Measurements from ENCODE around the gene PDIA5.
A peak's percentile ranks its signal among the peaks of the same experiment; 100 is the strongest.

The PDIA5 gene

DNA sequence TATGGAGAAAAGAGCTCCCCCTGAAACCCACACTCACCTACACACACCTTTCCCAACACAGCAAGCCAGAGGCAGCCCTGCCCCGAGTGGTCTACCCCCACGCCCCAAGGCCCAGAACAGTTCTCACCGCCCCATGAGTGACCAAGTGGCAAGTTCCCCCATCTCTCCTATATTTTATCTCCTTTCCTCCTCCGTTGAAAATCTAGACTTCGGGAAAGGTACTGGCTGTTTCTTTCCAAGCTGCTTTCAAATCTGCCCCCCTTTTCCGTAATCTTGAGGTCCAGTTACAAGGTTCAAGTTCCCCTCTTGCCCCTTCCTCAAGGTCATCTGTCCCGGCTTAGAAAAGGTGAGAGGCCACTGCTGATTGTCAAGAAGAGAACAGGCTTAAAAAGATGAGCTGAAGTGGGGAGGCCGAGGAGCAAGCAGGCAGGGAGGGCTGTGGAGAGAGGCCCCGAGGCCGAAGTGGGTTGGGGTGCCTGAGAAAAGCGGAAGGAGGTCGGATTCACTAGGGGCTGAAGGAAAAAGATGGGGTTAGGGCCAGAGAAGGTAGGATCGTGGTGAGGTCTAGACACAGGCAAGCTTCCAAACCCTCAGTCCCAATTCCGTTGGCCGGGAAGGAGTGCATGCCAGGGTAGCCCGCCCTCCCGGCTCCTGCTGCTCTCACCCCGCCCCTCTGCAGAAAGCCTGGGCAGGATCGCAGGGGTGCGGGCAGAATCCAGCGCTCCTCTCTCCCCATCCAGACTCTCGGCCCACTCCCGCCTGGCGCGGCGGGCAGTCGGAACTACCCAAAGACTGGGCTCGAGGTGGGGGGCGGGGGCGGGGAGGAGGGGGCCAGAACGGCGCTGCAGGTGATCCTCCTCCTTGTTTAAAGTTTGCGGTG is 40.9 kb upstream of the PDIA5 start:
- no peak for TF ChIP-seq CTCF (conservative IDR thresholded peaks at IDR 0.05; ENCODE audit: low read depth, low read length)
- no peak overlapping the region for H3K27ac ChIP-seq
- H4K20me1 ChIP-seq (ENCODE audit: insufficient read depth), result no peaks in the 10 kb centered on the region
- no peaks in the 10 kb centered on the region for H3K79me2 ChIP-seq (ENCODE audit: insufficient read depth, low read depth)
- no peak overlapping the region for H3K9ac ChIP-seq
- H3K27me3 ChIP-seq (ENCODE audit: insufficient read depth, low read depth), result peaks cover 5% of the 10 kb centered on the region; the same call in 1 of the 2 replicates
- H3K4me2 ChIP-seq, result no peak overlapping the region
- H3K4me1 ChIP-seq (ENCODE audit: low read depth, poor library complexity, severe bottlenecking), result peaks cover 4% of the 10 kb centered on the region
- H3K4me3 ChIP-seq (IDR thresholded peaks at IDR 0.05; ENCODE audit: insufficient read depth, low read depth, low read length), result no peak overlapping the region
- H3K36me3 ChIP-seq (ENCODE audit: insufficient read depth), result no peaks in the 10 kb centered on the region
- no peak overlapping the region for H2AFZ ChIP-seq (ENCODE audit: low read depth)

- H3K27me3 ChIP-seq (ENCODE audit: insufficient read depth, low read depth), result peaks cover 5% of the 10 kb centered on the region; the same call in 1 of the 2 replicates
- no peak overlapping the region for H3K27ac ChIP-seq
- peak overlapping the region; percentile 88 for H2AFZ ChIP-seq (ENCODE audit: low read depth)
- TF ChIP-seq CTCF (conservative IDR thresholded peaks at IDR 0.05; ENCODE audit: low read depth, low read length), result no peak
- no peak overlapping the region for H3K9ac ChIP-seq
- peak overlapping the region; percentile 89 for H3K4me2 ChIP-seq
- H4K20me1 ChIP-seq (ENCODE audit: insufficient read depth), result no peaks in the 10 kb centered on the region
- no peak overlapping the region for H3K4me3 ChIP-seq (IDR thresholded peaks at IDR 0.05; ENCODE audit: insufficient read depth, low read depth, low read length)
- H3K4me1 ChIP-seq (ENCODE audit: low read depth, poor library complexity, severe bottlenecking), result peaks cover 4% of the 10 kb centered on the region
- H3K36me3 ChIP-seq (ENCODE audit: insufficient read depth), result no peaks in the 10 kb centered on the region
- H3K79me2 ChIP-seq (ENCODE audit: insufficient read depth, low read depth), result no peaks in the 10 kb centered on the region
These were observed 40.1 kb upstream of the PDIA5 start for GRCh38 chr3:123026565-123027291.

GRCh38 chr3:123027292-123028232 is 39.3 kb upstream of the PDIA5 start, which contains the start of gene SEMA5B:
Gene SEMA5B, minus strand, starts transcription at chr3:123027763. Its CDS starts 66,500 bp downstream, at chr3:122961263.
- peaks cover 5% of the 10 kb centered on the region; the same call in 1 of the 2 replicates for H3K27me3 ChIP-seq (ENCODE audit: insufficient read depth, low read depth)
- H4K20me1 ChIP-seq (ENCODE audit: insufficient read depth), result no peaks in the 10 kb centered on the region
- H3K4me2 ChIP-seq, result peak within 1 kb of the TSS; percentile 89
- H3K79me2 ChIP-seq (ENCODE audit: insufficient read depth, low read depth), result no peaks in the 10 kb centered on the region
- H3K4me3 ChIP-seq (IDR thresholded peaks at IDR 0.05; ENCODE audit: insufficient read depth, low read depth, low read length), result peak within 1 kb of the TSS; percentile 69
- H3K36me3 ChIP-seq (ENCODE audit: insufficient read depth), result no peaks in the 10 kb centered on the region
- peak within 1 kb of the TSS; percentile 88 for H2AFZ ChIP-seq (ENCODE audit: low read depth)
- no peak; the same call in 1 of the 2 replicates for TF ChIP-seq CTCF (conservative IDR thresholded peaks at IDR 0.05; ENCODE audit: low read depth, low read length)
- peaks cover 4% of the 10 kb centered on the region for H3K4me1 ChIP-seq (ENCODE audit: low read depth, poor library complexity, severe bottlenecking)
- no peak within 1 kb of the TSS for H3K27ac ChIP-seq
- peak within 1 kb of the TSS; percentile 26; the same call in 1 of the 2 replicates for H3K9ac ChIP-seq

All from KMS-11 (cell line).